GM12873 (cell line): ENCODE results near the gene KRT72.

Experiments used
- TF ChIP-seq, protein P1 (sequence below): IDR thresholded peaks from 2 replicates; pipeline ENCODE4 v1.5.1; 2012; ENCODE audit warnings: low read depth, mild to moderate bottlenecking, moderate library complexity, low read length, control low read depth; ENCODE audit not compliant: insufficient read depth; ENCODE audit errors: missing control alignments

The KRT72 gene

DNA sequence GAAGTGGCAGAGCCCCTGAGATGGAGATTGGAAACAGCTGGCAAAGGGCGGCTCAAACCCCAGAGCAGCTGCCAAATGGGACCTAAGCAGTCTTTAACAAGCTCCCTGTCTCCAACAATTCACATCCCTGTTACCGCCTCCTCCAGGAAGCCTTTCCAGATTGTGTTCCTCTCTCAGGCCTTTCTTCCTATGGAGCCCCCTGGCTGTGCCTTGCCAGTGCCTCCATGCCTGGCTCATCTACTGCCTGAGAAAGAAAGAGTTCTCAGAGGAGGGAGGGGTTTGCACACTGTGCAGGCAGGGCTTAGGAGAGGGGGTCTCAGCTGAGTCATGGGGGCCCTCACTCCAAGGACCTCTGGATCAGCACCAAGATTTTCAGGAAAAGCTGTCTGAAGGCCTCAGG, 18.8 kb downstream of the KRT72 start:
- TF ChIP-seq, protein P1, sequence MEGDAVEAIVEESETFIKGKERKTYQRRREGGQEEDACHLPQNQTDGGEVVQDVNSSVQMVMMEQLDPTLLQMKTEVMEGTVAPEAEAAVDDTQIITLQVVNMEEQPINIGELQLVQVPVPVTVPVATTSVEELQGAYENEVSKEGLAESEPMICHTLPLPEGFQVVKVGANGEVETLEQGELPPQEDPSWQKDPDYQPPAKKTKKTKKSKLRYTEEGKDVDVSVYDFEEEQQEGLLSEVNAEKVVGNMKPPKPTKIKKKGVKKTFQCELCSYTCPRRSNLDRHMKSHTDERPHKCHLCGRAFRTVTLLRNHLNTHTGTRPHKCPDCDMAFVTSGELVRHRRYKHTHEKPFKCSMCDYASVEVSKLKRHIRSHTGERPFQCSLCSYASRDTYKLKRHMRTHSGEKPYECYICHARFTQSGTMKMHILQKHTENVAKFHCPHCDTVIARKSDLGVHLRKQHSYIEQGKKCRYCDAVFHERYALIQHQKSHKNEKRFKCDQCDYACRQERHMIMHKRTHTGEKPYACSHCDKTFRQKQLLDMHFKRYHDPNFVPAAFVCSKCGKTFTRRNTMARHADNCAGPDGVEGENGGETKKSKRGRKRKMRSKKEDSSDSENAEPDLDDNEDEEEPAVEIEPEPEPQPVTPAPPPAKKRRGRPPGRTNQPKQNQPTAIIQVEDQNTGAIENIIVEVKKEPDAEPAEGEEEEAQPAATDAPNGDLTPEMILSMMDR: no peak

DNA sequence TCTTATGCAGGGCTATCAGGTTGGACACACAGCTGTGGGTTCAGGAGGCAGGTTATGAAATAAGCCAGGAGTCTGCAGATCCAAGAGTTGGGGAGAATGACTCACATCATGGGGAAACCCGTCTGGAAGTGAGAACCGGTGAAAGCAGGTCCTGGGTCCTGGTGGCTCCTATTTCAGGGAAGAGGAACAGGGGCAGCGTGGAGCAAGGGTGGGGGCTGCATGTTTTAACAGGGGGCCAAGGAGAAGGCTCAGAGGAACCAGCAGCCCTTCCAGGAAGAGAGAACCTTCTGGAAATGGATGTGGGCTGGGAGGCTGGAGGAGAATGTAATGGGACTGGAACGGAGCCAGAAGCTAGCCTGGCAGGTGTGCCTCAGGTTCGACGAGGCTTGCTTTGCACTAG, 19.8 kb downstream of the KRT72 start:
- TF ChIP-seq, protein P1: no peak

DNA sequence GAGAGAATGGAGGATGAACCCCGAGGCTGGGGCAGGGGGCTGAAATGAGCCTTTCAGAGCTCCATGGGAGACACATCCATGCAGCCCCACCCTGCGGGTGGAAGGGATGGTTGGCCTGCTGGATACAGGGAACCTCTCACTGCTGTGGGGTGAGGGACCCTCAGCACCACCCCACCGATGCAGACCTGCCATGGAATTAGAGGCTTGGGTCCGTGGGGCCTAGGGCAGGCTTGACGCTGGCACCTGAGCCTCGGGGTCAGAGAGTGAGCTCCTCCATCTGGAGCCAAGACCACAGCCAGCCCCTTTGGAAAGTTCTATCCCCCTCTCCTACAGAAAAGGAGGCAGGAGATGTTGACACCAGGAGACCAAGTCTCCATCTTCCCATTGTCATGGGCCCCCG, 20.2 kb downstream of the KRT72 start:
- TF ChIP-seq, protein P1: no peak

DNA sequence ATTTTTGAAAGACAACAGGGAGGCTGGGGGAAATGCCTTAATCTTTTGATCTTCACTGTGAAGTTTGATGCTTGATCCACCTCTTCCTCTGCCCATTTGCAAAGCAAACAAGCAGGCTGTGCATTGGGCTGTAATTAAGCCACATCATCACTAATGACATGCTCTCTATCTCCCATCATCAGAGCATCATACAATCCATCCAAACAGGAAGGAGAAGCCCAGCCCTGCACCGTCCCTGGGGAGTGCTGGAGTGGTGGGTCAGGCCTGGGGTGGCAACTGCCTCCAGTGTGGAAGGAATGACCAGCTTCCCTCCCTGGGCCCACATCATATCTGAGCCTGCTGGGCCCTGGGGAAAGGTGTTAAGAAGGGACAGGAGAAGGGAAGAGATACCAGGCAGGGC, 20.8 kb downstream of the KRT72 start:
- TF ChIP-seq, protein P1: no peak

DNA sequence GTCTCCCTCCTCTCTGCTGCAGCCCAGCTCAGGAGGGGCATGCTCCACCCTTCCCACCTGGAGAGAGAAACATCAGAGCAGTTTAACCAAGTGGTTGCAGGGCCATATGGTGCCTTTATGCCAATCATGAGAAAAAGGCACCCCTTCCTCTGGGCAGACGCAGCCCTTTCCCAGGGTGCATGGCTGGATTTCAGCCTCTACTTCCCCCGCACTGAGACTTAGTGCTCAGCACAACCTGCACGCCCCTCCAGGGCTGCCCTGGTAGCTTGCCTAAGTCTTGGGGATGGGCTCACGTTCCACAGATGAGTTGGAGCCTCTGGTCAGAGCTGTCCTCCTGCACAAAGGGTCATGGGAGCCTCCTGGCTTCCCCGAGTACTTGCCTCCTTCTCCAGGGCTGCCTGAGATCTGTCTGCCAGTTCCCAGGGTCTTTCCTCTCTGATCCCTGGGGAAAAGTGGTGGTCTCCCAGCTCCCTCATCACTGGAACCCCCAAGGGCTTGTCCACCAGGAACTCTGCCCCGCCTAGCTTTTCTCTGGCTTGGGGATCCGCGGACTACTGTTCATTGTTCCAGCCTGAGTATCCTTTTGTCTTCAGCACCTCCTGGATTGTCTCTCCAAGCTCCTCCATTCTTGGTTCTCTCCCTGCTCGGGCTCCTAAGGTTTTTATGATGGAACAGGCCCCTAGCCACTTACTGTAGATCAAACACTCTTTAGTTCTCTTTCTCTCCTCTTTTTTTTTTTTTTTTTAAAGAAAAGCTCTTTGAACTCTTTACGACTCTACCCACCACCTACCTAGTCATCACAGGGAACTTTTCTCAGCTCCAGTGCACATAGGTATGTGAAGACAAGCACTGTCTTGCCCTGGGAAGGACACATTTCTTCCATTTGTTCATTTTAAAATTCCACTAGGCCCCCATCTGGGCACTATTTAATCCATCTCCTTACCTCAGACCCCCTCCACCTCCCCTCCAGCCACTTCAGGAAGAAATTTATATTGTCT, 21.5 kb downstream of the KRT72 start:
- TF ChIP-seq, protein P1: no peak

DNA sequence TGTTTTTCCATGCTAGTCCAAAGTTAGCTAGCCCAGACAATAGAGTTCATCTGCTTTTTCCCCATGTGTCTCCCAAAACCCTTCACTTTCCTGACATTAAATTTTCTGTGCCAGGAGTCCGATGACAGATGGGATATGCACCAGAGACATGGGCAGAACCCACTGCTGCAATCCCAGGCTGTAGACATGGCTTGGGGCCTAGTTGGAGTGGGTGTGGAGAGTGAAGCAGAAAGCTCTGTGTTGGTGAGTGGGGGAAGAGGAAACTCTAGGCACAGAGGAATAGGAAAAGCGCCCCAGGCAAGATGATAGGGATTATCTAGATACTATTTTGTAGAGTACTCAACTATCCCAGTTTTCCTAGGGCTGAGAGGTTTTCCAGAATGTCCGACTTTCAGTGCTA, 22.8 kb downstream of the KRT72 start:
- TF ChIP-seq, protein P1: no peak

DNA sequence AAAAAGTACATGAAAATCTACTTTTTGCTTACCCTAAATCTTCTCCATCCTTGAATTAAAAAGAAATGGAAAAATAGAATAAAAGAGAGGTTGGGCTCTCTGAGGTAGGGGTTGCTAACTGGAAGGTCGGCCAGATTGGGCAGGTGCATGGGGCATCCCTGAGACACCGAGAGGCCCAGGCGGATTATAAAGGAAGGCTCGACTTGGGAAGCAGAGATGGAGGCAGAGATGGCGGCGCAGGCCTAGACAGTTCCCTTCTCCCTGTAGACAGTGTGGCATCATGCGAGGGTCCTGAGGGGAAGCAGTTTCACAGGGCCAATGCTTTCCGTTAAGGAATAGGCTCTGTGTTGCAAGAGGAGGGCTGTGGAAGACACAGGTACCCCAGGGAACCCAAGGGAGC, 23.9 kb downstream of the KRT72 start:
- TF ChIP-seq, protein P1: no peak
